Measurements from ENCODE around the gene NOS1. TPM values are rescaled to one million over a fixed set of nuclear protein-coding genes. Genes with fewer than 3 reads are reported as not detected.

The NOS1 gene
- total RNA-seq, 1 donor from 2014 or later, result 3.5 TPM

GRCh38 chr12:117342247-117342646, 19.2 kb downstream of the NOS1 start:
- intact Hi-C loops (cut with DNase I), result no loop called here
- H3K27me3 ChIP-seq (ENCODE audit: low read depth), result no peaks in the 10 kb centered on the region
- DNase-seq, result no peak
- H3K36me3 ChIP-seq, result no peaks in the 10 kb centered on the region
- no peaks in the 10 kb centered on the region for H3K4me1 ChIP-seq
- H3K4me3 ChIP-seq, result no peak overlapping the region
- H3K9me3 ChIP-seq, result peaks cover 6% of the 10 kb centered on the region
- no peak overlapping the region for H3K27ac ChIP-seq
- TF ChIP-seq, protein P1, sequence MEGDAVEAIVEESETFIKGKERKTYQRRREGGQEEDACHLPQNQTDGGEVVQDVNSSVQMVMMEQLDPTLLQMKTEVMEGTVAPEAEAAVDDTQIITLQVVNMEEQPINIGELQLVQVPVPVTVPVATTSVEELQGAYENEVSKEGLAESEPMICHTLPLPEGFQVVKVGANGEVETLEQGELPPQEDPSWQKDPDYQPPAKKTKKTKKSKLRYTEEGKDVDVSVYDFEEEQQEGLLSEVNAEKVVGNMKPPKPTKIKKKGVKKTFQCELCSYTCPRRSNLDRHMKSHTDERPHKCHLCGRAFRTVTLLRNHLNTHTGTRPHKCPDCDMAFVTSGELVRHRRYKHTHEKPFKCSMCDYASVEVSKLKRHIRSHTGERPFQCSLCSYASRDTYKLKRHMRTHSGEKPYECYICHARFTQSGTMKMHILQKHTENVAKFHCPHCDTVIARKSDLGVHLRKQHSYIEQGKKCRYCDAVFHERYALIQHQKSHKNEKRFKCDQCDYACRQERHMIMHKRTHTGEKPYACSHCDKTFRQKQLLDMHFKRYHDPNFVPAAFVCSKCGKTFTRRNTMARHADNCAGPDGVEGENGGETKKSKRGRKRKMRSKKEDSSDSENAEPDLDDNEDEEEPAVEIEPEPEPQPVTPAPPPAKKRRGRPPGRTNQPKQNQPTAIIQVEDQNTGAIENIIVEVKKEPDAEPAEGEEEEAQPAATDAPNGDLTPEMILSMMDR (IDR thresholded peaks at IDR 0.05), result no peak
- no peak for ATAC-seq

GRCh38 chr12:117339104-117339503, 22.3 kb downstream of the NOS1 start:
- Histone ChIP-seq H3K36me3 (no peaks in the 10 kb centered on the region), H3K4me1 (peaks cover under 1% of the 10 kb centered on the region), H3K27ac (no peak overlapping the region), H3K4me3 (no peak overlapping the region), H3K9me3 (peaks cover 6% of the 10 kb centered on the region), H3K27me3 (ENCODE audit: low read depth) (no peaks in the 10 kb centered on the region)
- ATAC-seq (no peak), DNase-seq (no peak)
- TF ChIP-seq, protein P1 (IDR thresholded peaks at IDR 0.05), result no peak
- intact Hi-C loops (cut with DNase I), result no loop called here

GRCh38 chr12:117334855-117335587, 26.4 kb downstream of the NOS1 start:
- TF ChIP-seq, protein P1 (IDR thresholded peaks at IDR 0.05), result no peak
- H3K27ac ChIP-seq, result no peak overlapping the region
- ATAC-seq (peak; percentile 41 to 47), DNase-seq (no peak)
- intact Hi-C loops (cut with DNase I), result no loop called here
- H3K9me3 ChIP-seq, result no peaks in the 10 kb centered on the region
- H3K36me3 ChIP-seq, result no peaks in the 10 kb centered on the region
- H3K4me3 ChIP-seq, result no peak overlapping the region
- no peaks in the 10 kb centered on the region for H3K27me3 ChIP-seq (ENCODE audit: low read depth)
- peaks cover 9% of the 10 kb centered on the region for H3K4me1 ChIP-seq

GRCh38 chr12:117334051-117334450, 27.4 kb downstream of the NOS1 start:
- no peaks in the 10 kb centered on the region for H3K9me3 ChIP-seq
- TF ChIP-seq, protein P1 (IDR thresholded peaks at IDR 0.05), result no peak
- no peak for DNase-seq
- ATAC-seq, result no peak
- H3K36me3 ChIP-seq, result no peaks in the 10 kb centered on the region
- intact Hi-C loops (cut with DNase I), result no loop called here
- no peak overlapping the region for H3K4me3 ChIP-seq
- no peaks in the 10 kb centered on the region for H3K27me3 ChIP-seq (ENCODE audit: low read depth)
- H3K27ac ChIP-seq, result no peak overlapping the region
- peaks cover 9% of the 10 kb centered on the region for H3K4me1 ChIP-seq

GRCh38 chr12:117333331-117333881, 28.0 kb downstream of the NOS1 start:
- TF ChIP-seq, protein P1 (IDR thresholded peaks at IDR 0.05), result no peak
- intact Hi-C loops (cut with DNase I), result no loop called here
- Histone ChIP-seq H3K27me3 (ENCODE audit: low read depth) (no peaks in the 10 kb centered on the region), H3K27ac (no peak overlapping the region), H3K9me3 (no peaks in the 10 kb centered on the region), H3K36me3 (no peaks in the 10 kb centered on the region), H3K4me1 (peaks cover 9% of the 10 kb centered on the region), H3K4me3 (no peak overlapping the region)
- no peak for ATAC-seq
- no peak for DNase-seq

All from lower lobe of right lung (tissue), 2 donors.